IMR-90 (cell line): ENCODE measurements around the gene AUTS2.

ENCODE experiments used
- CTCF ChIP-seq: conservative IDR thresholded peaks from 2 replicates; pipeline ENCODE4 v1.5.1; 2012; ENCODE audit warnings: mild to moderate bottlenecking, low read depth, low read length, improper control_type of control experiment
- POLR2A ChIP-seq: IDR thresholded peaks from 2 replicates; pipeline ENCODE4 v1.6.1; 2012; ENCODE audit warnings: mild to moderate bottlenecking, low read depth, low read length
- USF2 ChIP-seq: fragments of 150-350 bp; IDR thresholded peaks from 2 replicates; pipeline ENCODE4 v1.6.1; 2017; ENCODE audit warnings: mild to moderate bottlenecking, antibody characterized with exemption, low read length, low read depth

DNA sequence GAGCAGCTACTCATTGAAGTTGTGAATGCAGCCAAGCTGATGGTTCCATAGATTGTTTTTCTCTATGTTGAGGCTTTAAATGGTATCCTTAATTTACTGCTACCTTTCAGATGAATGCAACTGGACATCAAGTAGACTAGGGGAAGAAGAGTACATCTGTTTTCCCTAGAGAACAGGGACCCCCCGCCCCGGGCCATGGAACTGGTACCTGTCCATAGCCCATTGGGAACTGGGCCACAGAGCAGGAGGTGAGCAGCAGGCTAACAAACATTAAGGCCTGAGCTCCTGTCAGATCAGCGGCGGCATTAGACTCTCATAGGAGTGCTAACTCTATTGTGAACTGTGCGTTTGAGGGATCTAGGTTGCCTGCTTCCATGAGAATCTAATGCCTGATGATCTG lies 391.3 kb downstream of the AUTS2 start:
- TF ChIP-seq USF2 (no peak), POLR2A (no peak), CTCF (no peak)
